ENCODE measurements around the gene IGF2BP2. TPM values are rescaled to one million over a fixed set of nuclear protein-coding genes. Genes with fewer than 3 reads are reported as not detected.

IGF2BP2 gene
- total RNA-seq, 1 donor from 2014 or later, result 17.9 TPM

DNA sequence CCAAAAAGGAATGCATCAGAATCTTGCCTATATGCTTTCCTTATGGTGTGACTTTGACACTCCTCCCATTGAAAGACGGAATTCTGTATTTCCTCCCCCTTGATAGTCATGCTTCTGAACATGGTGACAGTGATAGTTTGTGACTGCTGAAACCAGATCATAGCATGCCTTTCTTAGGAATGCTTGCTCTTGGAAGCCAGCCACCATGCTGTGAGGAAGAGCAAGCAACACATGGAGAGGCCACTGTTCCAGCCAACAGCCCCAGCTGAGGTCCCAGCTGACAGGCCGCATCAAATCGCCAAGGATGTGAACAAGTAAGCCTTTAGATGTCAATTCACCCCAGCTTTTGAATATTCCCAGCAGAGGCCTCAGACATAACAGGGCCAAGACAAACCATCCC is 100.1 kb downstream of the IGF2BP2 start:
- Histone ChIP-seq H3K4me3 (no peak overlapping the region), H3K9me3 (replicated peaks) (peaks cover 6% of the 10 kb centered on the region), H3K27me3 (ENCODE audit: low read depth) (no peaks in the 10 kb centered on the region), H3K36me3 (no peaks in the 10 kb centered on the region), H3K27ac (replicated peaks) (no peak overlapping the region), H3K4me1 (no peaks in the 10 kb centered on the region)
- no peak for TF ChIP-seq CTCF (IDR thresholded peaks at IDR 0.05; ENCODE audit: borderline replicate concordance)
- DNase-seq, result no peak
- intact Hi-C loops (cut with micrococcal nuclease), result no loop called here

DNA sequence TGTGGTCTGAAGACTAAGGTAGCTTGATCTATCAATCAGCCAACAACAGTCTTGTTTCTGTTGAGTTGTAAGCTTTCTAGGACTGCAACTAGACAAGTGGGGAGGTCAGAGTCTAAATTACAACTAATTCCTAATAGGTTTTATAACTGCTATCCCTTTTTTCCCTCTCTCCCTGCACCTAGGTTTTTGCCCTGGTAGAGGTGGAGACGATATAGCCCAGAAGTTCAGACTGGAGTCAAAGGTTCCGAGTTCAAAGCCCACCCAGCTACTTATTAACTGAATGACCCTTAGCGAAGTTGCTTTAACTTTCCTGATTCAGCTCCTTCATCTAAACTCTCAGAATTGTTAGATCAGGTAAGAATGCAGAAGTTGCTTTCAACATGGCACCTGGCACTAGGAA is 100.6 kb downstream of the IGF2BP2 start:
- no peak overlapping the region for H3K27ac ChIP-seq (replicated peaks)
- no peaks in the 10 kb centered on the region for H3K36me3 ChIP-seq
- no peaks in the 10 kb centered on the region for H3K4me1 ChIP-seq
- peaks cover 6% of the 10 kb centered on the region for H3K9me3 ChIP-seq (replicated peaks)
- no peak overlapping the region for H3K4me3 ChIP-seq
- no peak for TF ChIP-seq CTCF (IDR thresholded peaks at IDR 0.05; ENCODE audit: borderline replicate concordance)
- DNase-seq, result no peak
- no peaks in the 10 kb centered on the region for H3K27me3 ChIP-seq (ENCODE audit: low read depth)
- intact Hi-C loops (cut with micrococcal nuclease), result no loop called here

GRCh38 chr3:185722881-185723280 is 102.0 kb downstream of the IGF2BP2 start:
- DNase-seq, result no peak
- no peak for TF ChIP-seq CTCF (IDR thresholded peaks at IDR 0.05; ENCODE audit: borderline replicate concordance)
- intact Hi-C loops (cut with micrococcal nuclease), result no loop called here
- Histone ChIP-seq H3K4me3 (no peak overlapping the region), H3K27me3 (ENCODE audit: low read depth) (no peaks in the 10 kb centered on the region), H3K36me3 (no peaks in the 10 kb centered on the region), H3K4me1 (peaks cover under 1% of the 10 kb centered on the region), H3K9me3 (replicated peaks) (peaks cover 6% of the 10 kb centered on the region), H3K27ac (replicated peaks) (no peak overlapping the region)

DNA sequence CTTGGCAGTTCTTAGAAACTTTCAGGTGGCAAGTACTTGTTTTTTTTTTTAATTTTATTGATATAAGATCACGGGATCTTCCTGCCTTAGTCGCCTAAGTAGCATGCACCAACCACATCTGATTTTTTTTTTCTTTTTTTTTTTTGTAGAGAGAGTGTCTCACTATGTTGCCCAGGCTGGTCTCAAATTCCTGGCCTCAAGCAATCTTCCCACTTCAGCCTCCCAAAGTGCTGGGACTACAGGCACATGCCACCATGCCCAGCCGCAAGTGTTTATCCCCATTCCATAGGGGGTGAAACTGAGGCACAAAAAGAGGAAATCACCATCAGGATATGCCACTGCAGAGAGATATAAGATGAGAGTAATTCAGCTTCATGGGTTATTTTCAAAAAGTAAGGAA is 102.9 kb downstream of the IGF2BP2 start:
- Histone ChIP-seq H3K36me3 (no peaks in the 10 kb centered on the region), H3K27ac (replicated peaks) (no peak overlapping the region), H3K9me3 (replicated peaks) (peaks cover 6% of the 10 kb centered on the region), H3K4me1 (peaks cover 7% of the 10 kb centered on the region), H3K27me3 (ENCODE audit: low read depth) (no peaks in the 10 kb centered on the region), H3K4me3 (no peak overlapping the region)
- intact Hi-C loops (cut with micrococcal nuclease), result no loop called here
- TF ChIP-seq CTCF (IDR thresholded peaks at IDR 0.05; ENCODE audit: borderline replicate concordance), result no peak
- no peak for DNase-seq

GRCh38 chr3:185720326-185720725 is 104.5 kb downstream of the IGF2BP2 start:
- intact Hi-C loops (cut with micrococcal nuclease), result no loop called here
- Histone ChIP-seq H3K36me3 (no peaks in the 10 kb centered on the region), H3K27me3 (ENCODE audit: low read depth) (no peaks in the 10 kb centered on the region), H3K4me1 (peaks cover 12% of the 10 kb centered on the region), H3K4me3 (no peak overlapping the region), H3K27ac (replicated peaks) (no peak overlapping the region), H3K9me3 (replicated peaks) (peaks cover 6% of the 10 kb centered on the region)
- no peak for TF ChIP-seq CTCF (IDR thresholded peaks at IDR 0.05; ENCODE audit: borderline replicate concordance)
- no peak for DNase-seq
